ENCODE results near the gene GPR52.

DNA sequence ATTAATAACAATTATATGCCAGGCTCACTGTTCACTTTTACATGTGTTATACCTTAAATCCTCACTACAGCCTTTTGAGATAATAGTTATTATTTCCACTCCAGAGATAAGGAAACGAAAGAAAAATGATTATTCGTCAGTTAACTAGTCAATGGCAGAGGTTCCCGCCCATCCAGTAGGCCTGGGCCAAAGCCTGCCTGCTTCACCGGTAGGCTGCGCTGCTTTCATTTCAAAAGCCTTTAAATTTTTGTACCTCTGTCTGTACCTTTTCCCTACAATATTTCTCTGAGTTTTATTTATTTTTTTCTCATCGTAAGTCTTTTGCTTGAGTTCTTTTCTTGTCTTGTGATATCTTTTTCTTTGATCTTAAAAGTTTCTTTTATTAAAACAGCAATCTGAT, 3.6 kb downstream of the GPR52 start:
- TF ChIP-seq EP300 (IDR thresholded peaks at IDR 0.05) = no peak
- no peak for TF ChIP-seq CTCF (IDR thresholded peaks at IDR 0.05)
- no peak for TF ChIP-seq POLR2A (IDR thresholded peaks at IDR 0.05)

Data from ovary (tissue), 3 donors.